HepG2 (cell line): ENCODE results near the gene AKNA. TPM values are rescaled to one million over a fixed set of nuclear protein-coding genes. Genes with fewer than 3 reads are reported as not detected.

Experiments used
- ATAC-seq: fragments of 200-7000 bp; cut with Tn5 transposase; 3 replicates; pipeline ENCODE4 v1.9.1; 2020; ENCODE audit warnings: mild to moderate bottlenecking, moderate library complexity
- BruUV-seq: library from RNA; stranded (reverse); fragments of 400-500 nt; replicated peaks from 2 replicates; lab custom pipeline; 2021; lab: Mats Ljungman, UMichigan
- CTCF ChIA-PET: fragments of 300-600 bp; formaldehyde crosslinking; extraction: SDS; loops from one replicate; lab custom pipeline; 2021; ENCODE audit warnings: low total read pairs, inconsistent platforms, low intra/inter-chr PET ratio; lab: Yijun Ruan, JAX
- POLR2A ChIA-PET: fragments of 350-600 bp; sonication (Branson Sonifier 250); formaldehyde crosslinking; loops from one replicate; lab custom pipeline; 2020; ENCODE audit warnings: antibody characterized with exemption, inconsistent platforms; lab: Yijun Ruan, JAX
- DNase-seq: peaks from one replicate; pipeline ENCODE4 v3.0.0-alpha.2; 2015; ENCODE audit warnings: low spot score
- FAIRE-seq: peaks from 3 replicates; lab custom pipeline; 2011; peaks lifted over from hg19 to GRCh38; lab: Jason Lieb, UNC
- H2AFZ ChIP-seq: one replicate; pipeline ENCODE4 v1.6.1; 2011; ENCODE audit warnings: low read length, inconsistent platforms
- H3K27ac ChIP-seq: fragments of 300-600 bp; 3 replicates; pipeline ENCODE4 v1.8.0; 2011; ENCODE audit warnings: mixed run types, mild to moderate bottlenecking, mixed read lengths, low read length, inconsistent platforms; ENCODE audit not compliant: insufficient read depth; ENCODE audit errors: extremely low read length
- H3K27me3 ChIP-seq, 2 experiments: fragments of 200-600 bp in 1 of 2; 2 replicates in 1 of 2; 3 replicates in 1 of 2; pipeline versions ENCODE4 v1.6.0 to v1.8.0; 2011; ENCODE audit warnings: low read length in 2 of 2, mild to moderate bottlenecking in 2 of 2, moderate library complexity in 2 of 2, inconsistent platforms in 1 of 2; ENCODE audit not compliant: insufficient read depth in 2 of 2, control insufficient read depth in 1 of 2
- H3K36me3 ChIP-seq, 2 experiments: fragments of 200-600 bp in 1 of 2; replicated peaks in 1 of 2; 2 replicates in 1 of 2; 3 replicates in 1 of 2; pipeline versions ENCODE4 v1.5.1 to v1.8.0; 2011; ENCODE audit warnings: low read length in 2 of 2, inconsistent platforms in 1 of 2; ENCODE audit not compliant: insufficient read depth in 2 of 2, control insufficient read depth in 1 of 2
- H3K4me1 ChIP-seq: 2 replicates; pipeline ENCODE4 v1.5.1; 2012; ENCODE audit warnings: low read length, inconsistent platforms; ENCODE audit not compliant: insufficient read depth
- H3K4me2 ChIP-seq: 2 replicates; pipeline ENCODE4 v1.6.0; 2011; ENCODE audit warnings: low read depth, low read length, inconsistent platforms
- H3K4me3 ChIP-seq, 3 experiments: fragments of 200-600 bp in 1 of 3; sonication (generic), shearing (Covaris generic) in 1 of 3; replicated peaks in 1 of 3; 2 replicates each; pipeline ENCODE4 v1.5.1; 2011 to 2016; ENCODE audit warnings: low read length in 3 of 3, inconsistent platforms in 2 of 3, low read depth in 2 of 3, mild to moderate bottlenecking in 2 of 3, control low read depth in 1 of 3, mixed read lengths in 1 of 3; ENCODE audit not compliant: insufficient read depth in 1 of 3
- H3K79me2 ChIP-seq: one replicate; pipeline ENCODE4 v1.6.1; 2011; ENCODE audit warnings: low read length, inconsistent platforms; ENCODE audit not compliant: insufficient read depth
- H3K9ac ChIP-seq: 2 replicates; pipeline ENCODE4 v1.6.0; 2011; ENCODE audit warnings: mild to moderate bottlenecking, low read depth, low read length, inconsistent platforms; ENCODE audit not compliant: insufficient read depth
- H3K9me3 ChIP-seq: 2 replicates; pipeline ENCODE4 v1.5.1; 2012; ENCODE audit warnings: mild to moderate bottlenecking, low read length
- H4K20me1 ChIP-seq: 2 replicates; pipeline ENCODE4 v1.6.0; 2011; ENCODE audit warnings: inconsistent platforms, mild to moderate bottlenecking, low read length, moderate library complexity; ENCODE audit not compliant: insufficient read depth
- AHDC1 ChIP-seq: sonication (generic); formaldehyde crosslinking; IDR thresholded peaks from 2 replicates; pipeline ENCODE4 v1.5.1; 2020; ENCODE audit warnings: mild to moderate bottlenecking, missing genetic modification reagents, borderline replicate concordance
- GATAD2A ChIP-seq: IDR thresholded peaks from 2 replicates; pipeline ENCODE4 v1.6.1; 2016
- HNRNPUL1 ChIP-seq: fragments of 200-400 bp; formaldehyde crosslinking; IDR thresholded peaks from 2 replicates; pipeline ENCODE4 v1.6.1; 2017; ENCODE audit warnings: low read depth, mild to moderate bottlenecking, low read length, moderate library complexity
- RBFOX2 ChIP-seq: fragments of 200-400 bp; formaldehyde crosslinking; IDR thresholded peaks from 2 replicates; pipeline ENCODE4 v1.6.1; 2017; ENCODE audit warnings: low read depth, mild to moderate bottlenecking, low read length
- REPIN1 ChIP-seq: sonication (generic); formaldehyde crosslinking; IDR thresholded peaks from 2 replicates; pipeline ENCODE4 v1.8.0; 2022; ENCODE audit warnings: missing genetic modification reagents, low read depth, mild to moderate bottlenecking, borderline replicate concordance
- SP4 ChIP-seq: sonication (generic); formaldehyde crosslinking; IDR thresholded peaks from 2 replicates; pipeline ENCODE4 v1.8.1; 2023; ENCODE audit warnings: mild to moderate bottlenecking, missing genetic modification reagents
- SUZ12 ChIP-seq: fragments of 150-350 bp; IDR thresholded peaks from 2 replicates; pipeline ENCODE4 v1.6.1; 2014; ENCODE audit warnings: low read depth, low read length
- ZBTB38 ChIP-seq: sonication (generic); formaldehyde crosslinking; IDR thresholded peaks from 2 replicates; pipeline ENCODE4 v1.5.1; 2020; ENCODE audit warnings: mild to moderate bottlenecking, missing genetic modification reagents
- ZC3H4 ChIP-seq: sonication (generic); formaldehyde crosslinking; IDR thresholded peaks from 2 replicates; pipeline ENCODE4 v1.4.0; 2020; ENCODE audit warnings: missing genetic modification reagents, borderline replicate concordance
- ZNF354B ChIP-seq: sonication (generic); formaldehyde crosslinking; IDR thresholded peaks from 2 replicates; pipeline ENCODE4 v1.8.0; 2022; ENCODE audit warnings: mild to moderate bottlenecking, missing genetic modification reagents
- ZNF576 ChIP-seq: sonication (generic); formaldehyde crosslinking; IDR thresholded peaks from 2 replicates; pipeline ENCODE4 v1.4.0; 2020; ENCODE audit warnings: mild to moderate bottlenecking, missing genetic modification reagents
- ZNF687 ChIP-seq: sonication (generic); formaldehyde crosslinking; IDR thresholded peaks from 2 replicates; pipeline ENCODE4 v1.5.1; 2020; ENCODE audit warnings: mild to moderate bottlenecking, missing genetic modification reagents, moderate library complexity
- ZNF747 ChIP-seq: sonication (generic); formaldehyde crosslinking; IDR thresholded peaks from 2 replicates; pipeline ENCODE4 v1.8.1; 2023; ENCODE audit warnings: missing genetic modification reagents, mild to moderate bottlenecking, borderline replicate concordance
- ZNF773 ChIP-seq: sonication (generic); formaldehyde crosslinking; IDR thresholded peaks from 2 replicates; pipeline ENCODE4 v1.4.0; 2020; ENCODE audit warnings: missing genetic modification reagents, borderline replicate concordance
- ZNF839 ChIP-seq: sonication (generic); formaldehyde crosslinking; IDR thresholded peaks from 2 replicates; pipeline ENCODE4 v1.4.0; 2020; ENCODE audit warnings: missing genetic modification reagents, mild to moderate bottlenecking, borderline replicate concordance
- ZSCAN31 ChIP-seq: sonication (generic); formaldehyde crosslinking; IDR thresholded peaks from 2 replicates; pipeline ENCODE4 v1.5.0; 2020; ENCODE audit warnings: low read depth, mild to moderate bottlenecking, missing genetic modification reagents
- WGBS: methylation state at CpG from one replicate; pipeline ENCODE4 v1.1.6; 2017; ENCODE audit warnings: low lambda C conversion rate; 5-methylcytosine and 5-hydroxymethylcytosine counted together
- in situ Hi-C: cut with HindIII; loops from 2 replicates; pipeline ENCODE4 v1.10.0; 2017; ENCODE audit warnings: low pct_unique_long_range_greater_than_20kb; ENCODE audit not compliant: extremely low pct_ligation_motif_present
- intact Hi-C: fragments of 100-400 bp; cut with micrococcal nuclease; formaldehyde crosslinking; loops from one replicate; pipeline ENCODE4 v1.10.0; 2022; ENCODE audit not compliant: unreplicated experiment
- polyA plus RNA-seq, 8 experiments: library from polyadenylated mRNA; depleted of rRNA in 3 of 8; stranded (reverse) in 7 of 8; unstranded in 1 of 8; fragments of >200 nt; fragmentation: Illumina TruSeq in 4 of 8; extraction: Trizol in 4 of 8; gene quantifications; 2 replicates each; pipeline versions ENCODE4 v1.2.1 to v1.2.3, GENCODE V29; 2011 to 2016; ENCODE audit warnings: low read depth in 4 of 8, missing spikeins in 1 of 8, mixed read lengths in 1 of 8; ENCODE audit not compliant: insufficient read depth in 1 of 8
- total RNA-seq, 5 experiments: library from RNA; depleted of rRNA; stranded (reverse); fragments of >200 nt; fragmentation: Illumina TruSeq; extraction: Trizol; gene quantifications; 2 replicates each; pipeline ENCODE4 v1.2.3, GENCODE V29; 2016; ENCODE audit warnings: low read depth in 1 of 5

The AKNA gene
- total and polyA plus RNA-seq, 2 of the 13 experiments (the other 11 are each of a cell fraction or from before 2014, with no cell fraction given) = 3.0 to 3.1 TPM

- Histone ChIP-seq H3K27ac (no peak overlapping the region), H3K27me3 (no peaks in the 10 kb centered on the region), H3K4me1 (peaks cover 59% of the 10 kb centered on the region), H2AFZ (no peak overlapping the region), H4K20me1 (no peaks in the 10 kb centered on the region), H3K4me3 (peak overlapping the region in 2 of 3 experiments; percentile 24 to 64; a peak in 3 of 6 replicates), H3K4me2 (peak overlapping the region; percentile 75), H3K79me2 (peaks cover 13% of the 10 kb centered on the region), H3K9me3 (no peaks in the 10 kb centered on the region), H3K36me3 (no peaks in the 10 kb centered on the region), H3K9ac (no peak overlapping the region; the same call in 1 of the 2 replicates)
- intact Hi-C loops (no loop called here), in situ Hi-C loops (no loop called here)
- ATAC-seq = no peak
- no peak for DNase-seq
- POLR2A ChIA-PET = interaction anchor here (0.9 to 1.2 kb wide), 2 partner anchors 242 to 243 kb away, joined by 4 read pairs; no protein-coding TSS in a partner anchor
- BruUV-seq = no TSS peak
- WGBS = 93% methylated on average over 5 of the region's 8 CpGs
- no peak for FAIRE-seq
- CTCF ChIA-PET = no interaction called here
- TF ChIP-seq ZNF747 (CRISPR knock-in tag) = no peak
- no peak for TF ChIP-seq SUZ12
- 0 out of 2 replicates have a peak, but pooled peaks have one; percentile 33 for TF ChIP-seq ZC3H4
- no peak for TF ChIP-seq GATAD2A (CRISPR knock-in tag)
- TF ChIP-seq ZNF773 (CRISPR knock-in tag) = no peak
- TF ChIP-seq HNRNPUL1 = no peak
- TF ChIP-seq ZBTB38 (CRISPR knock-in tag) = peak; percentile 14; the same call in 1 of the 2 replicates
- TF ChIP-seq AHDC1 (CRISPR knock-in tag) = no peak
- no peak for TF ChIP-seq ZNF839
- no peak for TF ChIP-seq SP4
- TF ChIP-seq ZNF687 = peak; percentile 36; the same call in 1 of the 2 replicates
- 0 out of 2 replicates have a peak, but pooled peaks have one; percentile 36 for TF ChIP-seq RBFOX2
- no peak for TF ChIP-seq ZNF354B
- TF ChIP-seq REPIN1 = no peak
- TF ChIP-seq ZNF576 (CRISPR knock-in tag) = no peak
- TF ChIP-seq ZSCAN31 (CRISPR knock-in tag) = no peak
These were observed 63.3 kb downstream of the AKNA start for GRCh38 chr9:114324492-114324891.
